SH-SY5Y (cell line): ENCODE measurements around the gene ASB7.

Experiments used
- GATA2 ChIP-seq: IDR thresholded peaks from 2 replicates; pipeline ENCODE4 v1.6.1; 2011; ENCODE audit warnings: mild to moderate bottlenecking, low read depth, low read length
- GATA3 ChIP-seq: IDR thresholded peaks from 2 replicates; pipeline ENCODE4 v1.6.1; 2011; ENCODE audit warnings: low read depth, mild to moderate bottlenecking, low read length, moderate library complexity

DNA sequence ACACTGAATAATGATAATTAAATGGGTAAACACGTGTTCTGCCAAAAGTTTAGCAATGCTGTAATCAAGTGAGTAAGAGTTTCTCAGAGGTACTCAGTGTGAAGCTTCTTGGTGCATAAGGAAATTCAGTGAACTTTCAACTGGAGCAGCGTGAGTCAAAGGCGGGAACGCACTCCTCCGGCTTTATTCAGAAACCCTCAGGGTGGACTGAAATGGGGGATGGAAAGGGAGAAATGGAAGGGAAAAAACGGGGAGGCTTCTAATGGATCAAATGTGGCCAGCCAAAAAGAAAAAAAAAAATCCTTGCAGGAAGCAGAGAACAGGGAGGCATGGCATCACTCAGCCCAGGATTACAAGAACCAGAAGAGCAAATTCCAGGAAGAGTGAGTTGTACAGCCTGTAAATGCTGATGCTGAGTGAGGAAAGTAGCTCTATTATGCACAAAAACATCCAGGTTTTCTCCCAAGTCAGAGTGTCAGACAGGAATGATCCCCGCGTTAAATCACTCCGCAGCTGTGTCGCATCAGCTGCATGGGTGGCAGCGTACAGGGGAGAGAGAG lies 85.3 kb downstream of the ASB7 start:
- TF ChIP-seq GATA3: no peak
- no peak for TF ChIP-seq GATA2
